Hepatocyte (in vitro differentiated cells): Measurements from ENCODE around the gene MAGI2. TPM values are rescaled to one million over a fixed set of nuclear protein-coding genes. Genes with fewer than 3 reads are reported as not detected.

ENCODE experiments used
- DNase-seq: peaks from one replicate; pipeline ENCODE4 v3.0.0-alpha.2; 2016; ENCODE audit warnings: low spot score
- H2AFZ ChIP-seq: fragments of 200-600 bp; sonication (generic); 2 replicates; pipeline ENCODE4 v1.6.0; 2016; ENCODE audit warnings: antibody characterized with exemption, mild to moderate bottlenecking
- H3K27ac ChIP-seq: fragments of 200-600 bp; sonication (generic); 2 replicates; pipeline ENCODE4 v1.5.1; 2016; ENCODE audit warnings: mild to moderate bottlenecking
- H3K27me3 ChIP-seq: fragments of 200-600 bp; sonication (generic); 2 replicates; pipeline ENCODE4 v1.6.1; 2016
- H3K36me3 ChIP-seq: fragments of 200-600 bp; sonication (generic); replicated peaks from 2 replicates; pipeline ENCODE4 v1.5.1; 2016; ENCODE audit warnings: low read depth; ENCODE audit not compliant: insufficient read depth
- H3K4me1 ChIP-seq: fragments of 200-600 bp; sonication (generic); 2 replicates; pipeline ENCODE4 v1.5.1; 2016; ENCODE audit warnings: mild to moderate bottlenecking, moderate library complexity; ENCODE audit not compliant: insufficient read depth
- H3K4me2 ChIP-seq: fragments of 200-600 bp; sonication (generic); 2 replicates; pipeline ENCODE4 v1.6.0; 2016
- H3K4me3 ChIP-seq: fragments of 200-600 bp; sonication (generic); 2 replicates; pipeline ENCODE4 v1.5.1; 2016; ENCODE audit warnings: mild to moderate bottlenecking
- H3K79me2 ChIP-seq: fragments of 200-600 bp; sonication (generic); 2 replicates; pipeline ENCODE4 v1.6.0; 2017; ENCODE audit warnings: mild to moderate bottlenecking
- H3K9me2 ChIP-seq: fragments of 200-600 bp; sonication (generic); replicated peaks from 2 replicates; pipeline ENCODE4 v1.6.0; 2017; ENCODE audit warnings: mild to moderate bottlenecking; ENCODE audit not compliant: insufficient read depth
- H3K9me3 ChIP-seq: fragments of 200-600 bp; sonication (generic); 2 replicates; pipeline ENCODE4 v1.5.1; 2016; ENCODE audit warnings: low read depth, mild to moderate bottlenecking
- H4K20me1 ChIP-seq: fragments of 200-600 bp; sonication (generic); 2 replicates; pipeline ENCODE4 v1.6.0; 2016; ENCODE audit warnings: mild to moderate bottlenecking; ENCODE audit not compliant: insufficient read depth, poor library complexity, severe bottlenecking
- CTCF ChIP-seq: fragments of 200-600 bp; sonication (generic); IDR thresholded peaks from 2 replicates; pipeline ENCODE4 v1.5.1; 2016; ENCODE audit warnings: antibody characterized with exemption, mild to moderate bottlenecking; ENCODE audit not compliant: poor library complexity
- EZH2 ChIP-seq: fragments of 200-600 bp; sonication (generic); IDR thresholded peaks from 2 replicates; pipeline ENCODE4 v1.6.1; 2016; ENCODE audit warnings: antibody characterized with exemption, mild to moderate bottlenecking, borderline replicate concordance
- EZH2phosphoT487 ChIP-seq: fragments of 200-600 bp; sonication (generic); IDR thresholded peaks from one replicate; pipeline ENCODE4 v1.6.1; 2018; ENCODE audit warnings: antibody characterized with exemption, mild to moderate bottlenecking, low read depth, moderate library complexity; ENCODE audit not compliant: unreplicated experiment, severe bottlenecking
- WGBS: methylation state at CpG from one replicate; pipeline ENCODE4 v1.1.6; 2016; ENCODE audit warnings: low lambda C conversion rate; ENCODE audit errors: missing lambda C conversion rate; 5-methylcytosine and 5-hydroxymethylcytosine counted together
- polyA plus RNA-seq: library from polyadenylated mRNA; unstranded; fragments of >200 nt; fragmentation: Nextera tagmentation; extraction: Ambion mirVana; gene quantifications from 2 replicates; pipeline ENCODE4 v1.2.1, GENCODE V29; 2016
- total RNA-seq: library from RNA; depleted of rRNA; stranded (reverse); fragments of >200 nt; gene quantifications from 2 replicates; pipeline ENCODE4 v1.2.3, GENCODE V29; 2014

The MAGI2 gene
- total and polyA plus RNA-seq, 2 experiments from 2014 or later = 3.1 to 6.7 TPM

- no peak for DNase-seq
- Histone ChIP-seq H3K4me1 (no peaks in the 10 kb centered on the region), H3K36me3 (no peaks in the 10 kb centered on the region), H3K9me3 (no peaks in the 10 kb centered on the region), H4K20me1 (no peaks in the 10 kb centered on the region), H2AFZ (no peak overlapping the region), H3K27me3 (no peaks in the 10 kb centered on the region), H3K27ac (no peak overlapping the region), H3K4me2 (no peak overlapping the region), H3K9me2 (no peaks in the 10 kb centered on the region), H3K79me2 (no peaks in the 10 kb centered on the region), H3K4me3 (no peak overlapping the region)
- 90% methylated on average over 2 of the region's 2 CpGs for WGBS
- TF ChIP-seq EZH2phosphoT487 (no peak), CTCF (no peak), EZH2 (no peak)
Measured at GRCh38 chr7:78159545-78159944, 1293.9 kb downstream of the MAGI2 start.

GRCh38 chr7:78153285-78153684 is 1300.2 kb downstream of the MAGI2 start:
- DNase-seq = no peak
- Histone ChIP-seq H3K4me3 (no peak overlapping the region), H3K79me2 (no peaks in the 10 kb centered on the region), H3K4me2 (no peak overlapping the region), H3K9me2 (no peaks in the 10 kb centered on the region), H3K27me3 (no peaks in the 10 kb centered on the region), H4K20me1 (no peaks in the 10 kb centered on the region), H3K9me3 (no peaks in the 10 kb centered on the region), H3K27ac (no peak overlapping the region), H3K36me3 (no peaks in the 10 kb centered on the region), H3K4me1 (no peaks in the 10 kb centered on the region), H2AFZ (no peak overlapping the region)
- TF ChIP-seq CTCF (no peak), EZH2phosphoT487 (no peak), EZH2 (no peak)
- WGBS = 68% methylated on average over 4 of the region's 4 CpGs

- no peaks in the 10 kb centered on the region for H4K20me1 ChIP-seq
- no peaks in the 10 kb centered on the region for H3K9me2 ChIP-seq
- no peak overlapping the region for H2AFZ ChIP-seq
- H3K27ac ChIP-seq = no peak overlapping the region
- TF ChIP-seq EZH2phosphoT487 (no peak), EZH2 (no peak), CTCF (no peak)
- H3K9me3 ChIP-seq = no peaks in the 10 kb centered on the region
- H3K4me3 ChIP-seq = no peak overlapping the region
- WGBS = 80% methylated on average over 3 of the region's 3 CpGs
- H3K79me2 ChIP-seq = no peaks in the 10 kb centered on the region
- no peaks in the 10 kb centered on the region for H3K4me1 ChIP-seq
- H3K27me3 ChIP-seq = no peaks in the 10 kb centered on the region
- no peak for DNase-seq
- H3K4me2 ChIP-seq = no peak overlapping the region
- no peaks in the 10 kb centered on the region for H3K36me3 ChIP-seq
Measured at GRCh38 chr7:78151229-78151628, 1302.2 kb downstream of the MAGI2 start.

- no peaks in the 10 kb centered on the region for H3K4me1 ChIP-seq
- no peaks in the 10 kb centered on the region for H3K9me3 ChIP-seq
- H2AFZ ChIP-seq = no peak overlapping the region
- 91% methylated on average over 1 of the region's 1 CpG for WGBS
- TF ChIP-seq EZH2 (no peak), EZH2phosphoT487 (no peak), CTCF (no peak)
- DNase-seq = no peak
- no peaks in the 10 kb centered on the region for H4K20me1 ChIP-seq
- no peak overlapping the region for H3K27ac ChIP-seq
- no peaks in the 10 kb centered on the region for H3K79me2 ChIP-seq
- no peak overlapping the region for H3K4me3 ChIP-seq
- no peaks in the 10 kb centered on the region for H3K36me3 ChIP-seq
- no peaks in the 10 kb centered on the region for H3K27me3 ChIP-seq
- H3K4me2 ChIP-seq = no peak overlapping the region
- H3K9me2 ChIP-seq = no peaks in the 10 kb centered on the region
Measured at GRCh38 chr7:78149787-78150186, 1303.7 kb downstream of the MAGI2 start.
